Measurements from ENCODE around the gene SLC10A1.

- TF ChIP-seq POLR2A (IDR thresholded peaks at IDR 0.05) (no peak), CTCF (IDR thresholded peaks at IDR 0.05) (no peak), POLR2AphosphoS5 (IDR thresholded peaks at IDR 0.05) (no peak)
These were observed 27.4 kb downstream of the SLC10A1 start for GRCh38 chr14:69769623-69770022.

All from prostate gland (tissue), 2 donors.